GM08714 (cell line): ENCODE results near the gene TEKT5.

Experiments
- H3K4me3 ChIP-seq: fragments of 200-500 bp; sonication (Bioruptor generic); 2 replicates; pipeline ENCODE4 v1.5.1; 2014; ENCODE audit warnings: mild to moderate bottlenecking, low read length, inconsistent platforms
- ZNF274 ChIP-seq: IDR thresholded peaks from 2 replicates; pipeline ENCODE4 v1.6.1; 2012; ENCODE audit warnings: mild to moderate bottlenecking, low read depth, low read length

Gene TEKT5

DNA sequence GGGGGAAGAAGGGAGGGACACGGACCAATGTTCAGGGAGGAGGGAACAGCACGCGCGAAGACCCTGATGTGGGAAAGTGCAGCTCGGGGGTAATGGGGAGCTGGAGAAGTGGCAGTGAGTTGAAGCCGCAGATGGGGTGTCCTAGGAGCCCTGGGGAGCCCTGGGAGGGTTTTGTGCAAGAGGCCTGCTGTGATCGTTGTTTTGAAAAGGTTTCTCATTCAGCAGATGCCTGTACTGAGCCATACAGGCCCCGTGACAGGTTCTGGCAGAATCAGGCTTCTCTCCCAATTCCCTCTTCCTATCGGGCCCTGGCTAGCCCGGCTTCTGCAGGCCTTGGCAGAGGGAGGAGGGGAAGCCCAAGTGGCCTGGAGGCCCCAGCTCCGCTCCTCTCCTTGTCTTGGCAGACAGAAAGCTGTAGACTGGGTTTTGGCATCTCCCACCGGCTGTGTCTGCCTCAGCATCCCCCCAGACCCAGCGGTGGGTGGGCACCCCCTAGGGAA lies 76.0 kb downstream of the TEKT5 start:
- H3K4me3 ChIP-seq = no peak overlapping the region
- TF ChIP-seq ZNF274 = no peak

DNA sequence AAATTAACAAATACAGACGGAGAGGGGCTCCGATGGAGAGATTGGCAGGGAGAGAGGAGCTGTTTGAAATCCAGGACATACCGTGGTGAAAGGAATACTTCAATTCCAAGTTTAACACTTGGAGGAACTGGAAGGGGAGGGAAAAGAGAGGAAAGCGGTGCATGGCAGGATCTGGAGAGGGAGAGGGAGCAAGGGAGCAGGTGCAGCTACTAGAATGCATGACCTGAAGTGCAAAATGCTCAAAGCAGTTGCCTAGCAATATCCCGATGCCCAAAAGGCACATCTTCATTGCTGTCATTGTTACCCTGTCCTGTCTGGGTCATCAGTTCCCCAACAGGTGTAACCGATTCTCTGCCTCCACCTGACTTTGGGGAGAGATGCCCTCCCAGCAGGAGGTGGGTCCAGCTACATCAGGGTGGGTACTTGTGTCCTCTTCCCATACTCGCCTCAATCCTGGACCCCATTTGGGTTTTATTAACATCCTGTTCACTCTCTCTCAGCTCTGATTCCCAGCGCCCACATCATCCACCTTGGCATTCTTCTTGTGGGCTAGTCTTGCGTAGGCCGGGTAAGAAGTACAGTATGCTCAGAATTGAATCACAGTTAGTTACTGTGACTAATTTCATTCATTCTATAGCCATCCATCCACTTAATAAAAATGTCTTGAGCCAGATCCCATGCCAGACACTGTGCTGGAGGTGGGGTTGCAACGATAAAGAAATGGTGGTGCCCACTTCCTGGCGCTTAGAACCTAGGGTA lies 76.9 kb downstream of the TEKT5 start:
- TF ChIP-seq ZNF274 = no peak
- no peak overlapping the region for H3K4me3 ChIP-seq

DNA sequence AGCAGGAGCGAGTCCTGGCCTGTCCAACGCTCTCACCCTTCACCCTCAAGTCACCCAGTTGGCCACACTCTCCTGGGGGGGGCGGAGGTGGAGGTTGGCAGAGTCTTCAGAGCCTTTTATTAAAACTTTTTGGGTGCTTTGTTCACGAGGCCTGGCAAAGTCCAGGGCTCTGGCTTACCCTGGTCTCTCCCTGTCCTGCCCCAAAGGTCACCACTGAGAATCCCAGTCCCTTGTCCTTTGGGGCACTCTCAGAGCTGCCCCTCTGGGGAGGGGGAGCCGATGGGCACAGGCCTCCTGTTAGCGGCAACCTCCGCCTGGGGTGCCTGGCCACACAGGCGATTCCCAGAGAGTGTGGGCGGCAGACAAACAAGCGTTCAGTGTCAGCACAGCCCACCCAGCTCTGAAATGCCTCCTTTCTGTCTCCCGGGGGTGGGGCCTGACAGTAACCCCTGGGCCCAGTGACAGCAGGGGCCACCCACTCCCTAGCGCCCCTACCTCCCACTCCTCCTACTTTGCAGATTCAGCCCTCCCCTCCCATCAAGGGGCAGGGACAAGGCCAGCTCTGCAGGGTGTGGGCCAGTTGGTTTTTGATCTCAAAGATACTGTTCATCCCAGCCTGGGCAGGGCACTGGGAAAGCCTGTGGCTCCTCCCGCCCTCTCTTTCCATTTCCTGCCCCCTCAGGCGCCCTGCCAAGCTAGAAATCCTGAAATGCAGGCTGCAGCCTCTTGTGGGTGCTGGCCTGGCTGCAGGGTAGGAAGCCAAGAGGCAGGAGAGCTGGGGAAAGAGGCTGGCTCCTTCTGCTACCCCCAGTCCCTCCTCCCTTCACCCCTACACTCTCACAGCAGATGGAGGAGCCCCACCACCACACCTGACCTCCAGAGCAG lies 77.7 kb downstream of the TEKT5 start:
- no peak overlapping the region for H3K4me3 ChIP-seq
- no peak for TF ChIP-seq ZNF274

DNA sequence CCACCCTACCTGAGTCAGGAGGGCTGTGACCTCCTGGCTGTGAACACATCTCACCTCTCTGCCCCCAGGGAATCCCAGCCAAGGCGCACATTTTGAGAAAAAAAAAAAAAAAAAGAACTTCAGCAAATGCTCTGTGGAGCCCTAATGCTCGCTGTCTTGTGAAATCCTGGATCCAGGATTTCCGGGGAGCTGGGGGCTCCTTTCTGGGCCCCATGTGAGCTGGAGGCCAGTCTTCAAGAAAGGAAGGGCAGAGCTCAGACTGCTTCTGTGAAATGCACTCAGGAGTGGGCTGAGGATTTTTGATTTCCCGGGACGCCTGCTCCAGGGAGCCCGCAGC lies 78.3 kb downstream of the TEKT5 start:
- no peak for TF ChIP-seq ZNF274
- H3K4me3 ChIP-seq = no peak overlapping the region

- TF ChIP-seq ZNF274 = no peak
- no peak overlapping the region for H3K4me3 ChIP-seq
Measured at GRCh38 chr16:10614685-10615084, 80.0 kb downstream of the TEKT5 start.

GRCh38 chr16:10613785-10614485 lies 80.8 kb downstream of the TEKT5 start:
- no peak for TF ChIP-seq ZNF274

DNA sequence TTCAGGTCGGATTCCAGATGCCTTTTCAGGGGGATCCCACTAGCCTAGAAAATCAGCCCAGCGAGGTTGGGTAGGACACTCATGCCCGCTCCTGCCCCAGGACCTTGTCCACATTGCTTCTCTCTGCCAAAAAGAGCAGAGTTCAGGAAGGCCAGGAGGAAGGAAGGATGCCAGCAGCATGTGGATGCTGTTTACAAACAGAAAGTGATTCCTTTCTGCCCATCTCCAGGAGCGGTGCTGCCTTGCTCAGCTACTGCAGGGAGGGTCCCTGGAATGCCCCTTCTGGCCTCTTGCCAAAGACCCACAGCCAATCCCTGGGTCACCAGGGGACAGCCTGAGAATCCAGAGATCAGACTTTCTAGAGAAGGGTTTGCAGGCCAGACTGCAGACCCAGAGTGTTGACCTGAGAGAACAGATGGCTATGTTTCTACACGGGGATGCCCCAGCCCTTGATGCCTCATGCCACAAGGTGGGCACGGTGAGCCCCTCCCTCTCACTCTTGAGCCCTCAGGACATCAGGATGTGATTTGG lies 82.0 kb downstream of the TEKT5 start:
- no peak for TF ChIP-seq ZNF274
- H3K4me3 ChIP-seq = no peak overlapping the region

More at GRCh38 chr16:10613785-10614485, 80.8 kb downstream of the TEKT5 start:
- H3K4me3 ChIP-seq = no peak overlapping the region

DNA sequence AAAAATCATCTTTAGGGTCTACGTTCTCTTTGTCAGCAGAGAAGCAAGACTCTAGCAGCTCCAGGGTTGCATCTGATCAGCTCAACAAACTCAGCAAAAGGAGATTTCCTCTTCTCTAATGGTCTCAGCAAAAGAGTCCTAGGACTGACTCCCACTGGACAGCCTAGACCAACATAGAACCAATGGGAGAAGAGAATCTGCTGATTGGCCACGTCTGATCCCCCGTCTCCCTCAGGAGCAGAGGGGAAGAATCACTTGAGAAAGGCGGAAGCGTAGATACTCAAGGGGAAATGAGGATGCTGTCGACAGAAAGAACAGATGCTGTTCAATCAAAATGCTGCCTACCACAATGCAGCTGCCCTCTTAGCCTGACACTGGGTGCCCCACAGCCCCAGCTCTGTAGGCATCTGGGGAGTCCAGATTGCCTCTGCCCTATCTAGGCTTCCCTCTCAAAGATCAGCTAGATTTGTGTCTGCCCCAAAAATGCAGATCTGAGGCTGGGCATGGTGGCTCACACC lies 82.8 kb downstream of the TEKT5 start:
- TF ChIP-seq ZNF274 = no peak

DNA sequence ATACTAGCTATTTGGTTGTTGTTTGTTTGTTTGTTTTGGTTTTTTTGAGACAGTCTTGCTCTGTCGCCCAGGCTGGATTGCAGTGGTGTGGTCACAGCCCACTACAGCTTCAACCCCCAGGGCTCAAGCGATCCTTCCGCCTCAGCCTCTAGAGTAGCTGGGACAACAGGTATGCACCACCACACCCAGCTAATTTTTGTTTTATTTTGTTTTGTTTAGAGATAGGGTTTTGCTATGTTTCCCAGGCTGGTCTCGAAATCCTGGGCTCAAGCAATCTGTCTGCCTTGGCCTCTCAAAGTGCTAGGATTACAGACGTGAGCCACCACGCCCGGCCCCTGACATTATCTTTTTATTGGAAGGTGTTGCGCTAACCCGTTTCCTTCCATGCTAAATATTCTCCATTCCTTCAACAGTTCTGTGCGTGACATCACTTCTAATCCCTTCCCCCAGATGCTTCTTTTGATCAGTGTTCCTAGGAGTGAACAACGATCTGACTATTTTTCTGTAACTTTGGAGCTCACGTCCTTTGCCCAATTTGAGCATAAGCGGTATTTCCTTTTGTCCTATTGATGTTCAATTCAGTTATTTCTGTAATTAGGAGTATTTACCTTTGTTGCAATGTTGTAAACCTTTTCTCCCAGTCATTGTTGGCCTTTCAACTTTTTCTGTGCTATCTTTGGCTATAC lies 84.1 kb downstream of the TEKT5 start:
- no peak overlapping the region for H3K4me3 ChIP-seq
- no peak for TF ChIP-seq ZNF274

More for the DNA sequence above, 82.8 kb downstream of the TEKT5 start:
- H3K4me3 ChIP-seq = no peak overlapping the region

DNA sequence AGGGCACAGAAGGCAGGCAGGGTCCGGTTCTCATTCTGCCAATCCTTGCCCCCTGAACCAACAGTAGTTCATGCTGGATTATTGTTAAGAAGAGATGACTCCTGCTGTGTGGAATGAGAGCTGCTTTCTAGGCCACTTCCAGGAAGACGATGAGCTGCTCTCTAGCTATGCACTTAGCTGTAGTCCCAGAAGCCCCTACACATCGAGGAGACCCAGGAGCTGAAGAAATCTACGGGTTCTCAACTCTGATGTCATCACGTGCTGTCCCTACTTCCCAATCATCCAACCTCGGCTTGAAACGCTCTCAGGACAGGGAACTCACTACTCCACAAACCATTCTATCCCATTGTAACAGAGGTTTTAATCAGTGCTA lies 85.3 kb downstream of the TEKT5 start:
- H3K4me3 ChIP-seq = no peak overlapping the region

DNA sequence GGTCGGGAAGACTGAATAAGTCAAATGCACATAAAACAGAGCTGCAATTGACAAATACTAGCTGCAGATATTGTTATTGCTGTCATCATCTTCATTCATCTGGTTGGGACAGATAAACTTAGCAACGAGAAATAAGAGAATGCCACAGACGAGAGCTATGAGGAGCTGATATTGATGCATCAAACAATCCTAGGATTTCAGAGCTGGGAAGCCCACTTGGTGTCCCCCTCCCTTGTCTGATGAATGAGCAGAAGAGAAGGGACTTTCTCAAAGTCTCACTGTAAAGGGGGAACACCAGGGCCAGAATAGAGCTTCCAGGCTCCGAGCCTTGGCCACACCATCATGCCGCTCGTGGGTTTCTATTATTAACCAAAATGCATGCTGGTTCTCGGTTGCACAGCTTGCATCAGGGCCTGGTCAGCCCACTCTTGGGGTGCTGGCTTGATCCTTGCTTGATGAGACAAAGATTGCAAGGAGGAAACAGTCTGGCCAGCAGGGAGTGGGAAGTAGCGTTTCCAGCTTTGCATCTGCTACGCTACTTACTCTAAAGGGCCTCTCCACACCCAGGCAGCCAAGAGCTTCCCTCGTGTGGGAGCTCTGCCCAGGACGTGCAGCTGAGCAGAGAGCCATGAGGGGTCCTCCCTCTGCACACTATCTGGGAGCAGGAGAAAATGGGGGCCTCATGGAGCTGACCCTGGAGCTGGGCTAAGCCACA lies 85.9 kb downstream of the TEKT5 start:
- H3K4me3 ChIP-seq = no peak overlapping the region
- no peak for TF ChIP-seq ZNF274

More for the DNA sequence above, 85.3 kb downstream of the TEKT5 start:
- TF ChIP-seq ZNF274 = no peak

DNA sequence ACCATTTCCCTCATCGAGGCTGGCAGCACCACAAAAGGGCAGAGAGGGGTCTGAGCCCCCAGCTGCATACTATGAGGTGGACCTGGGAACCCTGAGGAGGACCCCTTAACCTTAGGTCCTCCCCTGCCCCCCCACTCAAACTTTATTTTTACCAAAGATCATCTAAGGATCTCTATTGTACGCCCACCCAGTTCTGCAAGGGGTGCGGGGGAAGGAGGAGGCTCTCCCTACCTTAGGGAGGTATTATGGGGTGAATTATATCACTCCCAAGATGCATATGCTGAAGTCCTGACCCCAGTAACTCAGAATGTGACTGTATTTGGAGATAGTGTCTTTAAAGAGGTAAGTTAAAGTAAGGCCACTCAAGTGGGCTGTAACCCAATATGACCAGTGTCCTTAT lies 87.6 kb downstream of the TEKT5 start:
- no peak overlapping the region for H3K4me3 ChIP-seq
- TF ChIP-seq ZNF274 = no peak

GRCh38 chr16:10606607-10607006 lies 88.1 kb downstream of the TEKT5 start:
- TF ChIP-seq ZNF274 = no peak

More at GRCh38 chr16:10606607-10607006, 88.1 kb downstream of the TEKT5 start:
- H3K4me3 ChIP-seq = no peak overlapping the region
